H1 (cell line): ENCODE data around the gene SLMAP. TPM values are rescaled to one million over a fixed set of nuclear protein-coding genes. Genes with fewer than 3 reads are reported as not detected.

Source experiments
- CTCF ChIA-PET: fragments of 300-600 bp; sonication (Branson Sonifier 250); formaldehyde crosslinking; loops from one replicate; lab custom pipeline; 2021; ENCODE audit not compliant: partially characterized antibody; lab: Charles Lee
- POLR2A ChIA-PET: fragments of 300-600 bp; sonication (Branson Sonifier 250); formaldehyde crosslinking; loops from one replicate; lab custom pipeline; 2021; ENCODE audit warnings: inconsistent platforms; ENCODE audit not compliant: partially characterized antibody; lab: Charles Lee
- DNase-seq, 2 experiments: peaks; one replicate each; pipeline versions ENCODE4 v3.0.0 to v3.0.0-alpha.2; 2010 to 2022; ENCODE audit warnings: low spot score in 2 of 2, low read depth in 1 of 2, mixed read lengths in 1 of 2
- FAIRE-seq: peaks from 2 replicates; lab custom pipeline; 2011; peaks lifted over from hg19 to GRCh38; lab: Jason Lieb, UNC
- H2AFZ ChIP-seq: 2 replicates; pipeline ENCODE4 v1.8.1; 2012; ENCODE audit warnings: low read length, inconsistent platforms
- H2AK5ac ChIP-seq: 2 replicates; pipeline ENCODE4 v1.6.1; 2013; ENCODE audit warnings: low read depth, low read length
- H2BK120ac ChIP-seq: replicated peaks from 2 replicates; pipeline ENCODE3; 2013; ENCODE audit warnings: low read depth, low read length, inconsistent platforms
- H2BK12ac ChIP-seq: 2 replicates; pipeline ENCODE4 v1.6.1; 2013; ENCODE audit warnings: low read depth, low read length
- H2BK15ac ChIP-seq: 2 replicates; pipeline ENCODE4 v1.6.1; 2013; ENCODE audit warnings: low read length
- H2BK20ac ChIP-seq: 2 replicates; pipeline ENCODE4 v1.6.1; 2013; ENCODE audit warnings: low read length
- H2BK5ac ChIP-seq: 2 replicates; pipeline ENCODE4 v1.6.1; 2013; ENCODE audit warnings: low read depth, low read length
- H3K14ac ChIP-seq: 2 replicates; pipeline ENCODE4 v1.6.1; 2013; ENCODE audit warnings: inconsistent platforms; ENCODE audit not compliant: insufficient read length
- H3K18ac ChIP-seq: 2 replicates; pipeline ENCODE4 v1.6.1; 2013; ENCODE audit warnings: low read length; ENCODE audit errors: extremely low read depth
- H3K23ac ChIP-seq: 2 replicates; pipeline ENCODE4 v1.6.1; 2013; ENCODE audit warnings: inconsistent platforms; ENCODE audit not compliant: insufficient read length
- H3K23me2 ChIP-seq: 2 replicates; pipeline ENCODE4 v1.6.1; 2013; ENCODE audit warnings: low read depth, low read length
- H3K27ac ChIP-seq: 2 replicates; pipeline ENCODE4 v1.6.1; 2011; ENCODE audit warnings: low read depth, low read length, inconsistent platforms
- H3K27me3 ChIP-seq, 4 experiments: replicated peaks in 1 of 4; 1 replicate in 1 of 4; 2 replicates in 3 of 4; pipeline versions ENCODE4 v1.6.1 to v1.8.1; 2011 to 2013; ENCODE audit warnings: low read length in 3 of 4, mild to moderate bottlenecking in 3 of 4, inconsistent platforms in 2 of 4, mixed read lengths in 2 of 4, moderate library complexity in 1 of 4; ENCODE audit not compliant: control insufficient read depth in 3 of 4, insufficient read depth in 3 of 4; ENCODE audit errors: extremely low read depth in 1 of 4
- H3K36me3 ChIP-seq, 4 experiments: 2 replicates each; pipeline versions ENCODE4 v1.6.1 to v1.8.1; 2011 to 2013; ENCODE audit warnings: mild to moderate bottlenecking in 4 of 4, low read length in 3 of 4, moderate library complexity in 2 of 4, control low read depth in 1 of 4, inconsistent platforms in 1 of 4; ENCODE audit not compliant: insufficient read depth in 4 of 4, control insufficient read depth in 2 of 4
- H3K4ac ChIP-seq: replicated peaks from 2 replicates; pipeline ENCODE3; 2013; ENCODE audit warnings: low read length, low read depth, mixed read lengths, inconsistent platforms; ENCODE audit not compliant: insufficient read length
- H3K4me1 ChIP-seq, 4 experiments: replicated peaks in 1 of 4; 1 replicate in 1 of 4; 2 replicates in 3 of 4; pipeline versions ENCODE4 v1.6.1 to v1.8.1; 2011 to 2013; ENCODE audit warnings: low read length in 3 of 4, inconsistent platforms in 2 of 4, mixed read lengths in 1 of 4; ENCODE audit not compliant: insufficient read depth in 4 of 4, control insufficient read depth in 3 of 4
- H3K4me2 ChIP-seq, 2 experiments: 2 replicates each; pipeline versions ENCODE4 v1.6.1 to v1.8.1; 2011 to 2013; ENCODE audit warnings: low read depth in 2 of 2, low read length in 2 of 2, control low read depth in 1 of 2, inconsistent platforms in 1 of 2, mild to moderate bottlenecking in 1 of 2; ENCODE audit not compliant: insufficient read depth in 1 of 2
- H3K4me3 ChIP-seq, 4 experiments: fragments of 200-600, 300-600 bp in 1 of 4; sonication (generic), shearing (Covaris generic), sonication (Bioruptor Twin) in 1 of 4; 2 replicates each; pipeline versions ENCODE4 v1.5.1 to v1.8.1; 2011 to 2016; ENCODE audit warnings: low read length in 4 of 4, low read depth in 3 of 4, control low read depth in 2 of 4, inconsistent platforms in 2 of 4, mild to moderate bottlenecking in 2 of 4, mixed read lengths in 1 of 4, moderate library complexity in 1 of 4; ENCODE audit not compliant: insufficient read depth in 2 of 4; ENCODE audit errors: extremely low read depth in 1 of 4
- H3K56ac ChIP-seq: replicated peaks from 2 replicates; pipeline ENCODE3; 2013; ENCODE audit warnings: low read depth, mild to moderate bottlenecking, mixed read lengths, low read length, inconsistent platforms; ENCODE audit not compliant: insufficient read length
- H3K79me1 ChIP-seq: 2 replicates; pipeline ENCODE4 v1.6.1; 2013; ENCODE audit warnings: low read depth, low read length, control low read depth
- H3K79me2 ChIP-seq, 2 experiments: 2 replicates each; pipeline versions ENCODE4 v1.6.1 to v1.8.1; 2012 to 2013; ENCODE audit warnings: low read length in 2 of 2, mild to moderate bottlenecking in 2 of 2, inconsistent platforms in 1 of 2; ENCODE audit not compliant: insufficient read depth in 2 of 2, control insufficient read depth in 1 of 2
- H3K9ac ChIP-seq, 4 experiments: replicated peaks in 1 of 4; 1 replicate in 1 of 4; 2 replicates in 3 of 4; pipeline versions ENCODE4 v1.6.1 to v1.8.1; 2011 to 2013; ENCODE audit warnings: low read depth in 3 of 4, low read length in 3 of 4, control low read depth in 2 of 4, mild to moderate bottlenecking in 2 of 4, moderate library complexity in 2 of 4, inconsistent platforms in 1 of 4; ENCODE audit errors: extremely low read depth in 1 of 4
- H3K9me3 ChIP-seq, 2 experiments: 2 replicates each; pipeline versions ENCODE4 v1.6.1 to v1.8.1; 2012 to 2013; ENCODE audit warnings: mild to moderate bottlenecking in 2 of 2, moderate library complexity in 2 of 2, control low read depth in 1 of 2, inconsistent platforms in 1 of 2, low read depth in 1 of 2, low read length in 1 of 2, mixed read lengths in 1 of 2; ENCODE audit not compliant: insufficient read depth in 2 of 2
- H4K20me1 ChIP-seq, 2 experiments: replicated peaks in 1 of 2; 2 replicates each; pipeline versions ENCODE3 to v1.8.1; 2011 to 2013; ENCODE audit warnings: inconsistent platforms in 2 of 2, low read length in 2 of 2, mild to moderate bottlenecking in 1 of 2; ENCODE audit not compliant: insufficient read depth in 2 of 2, control insufficient read depth in 1 of 2
- H4K5ac ChIP-seq: 2 replicates; pipeline ENCODE4 v1.6.1; 2013; ENCODE audit warnings: low read length, low read depth, mixed read lengths, inconsistent platforms; ENCODE audit not compliant: insufficient read length
- H4K8ac ChIP-seq: 2 replicates; pipeline ENCODE4 v1.8.0; 2013; ENCODE audit warnings: mild to moderate bottlenecking, moderate library complexity, low read length, inconsistent platforms; ENCODE audit not compliant: insufficient read depth; ENCODE audit errors: extremely low read depth
- H4K91ac ChIP-seq: replicated peaks from 2 replicates; pipeline ENCODE3; 2013; ENCODE audit warnings: low read length, mixed read lengths, inconsistent platforms; ENCODE audit not compliant: insufficient read length
- ATF3 ChIP-seq: IDR thresholded peaks from 2 replicates; pipeline ENCODE4 v1.6.1; 2011; ENCODE audit warnings: low read depth, mild to moderate bottlenecking, low read length; ENCODE audit not compliant: insufficient read depth
- E2F6 ChIP-seq: IDR thresholded peaks from 2 replicates; pipeline ENCODE4 v1.6.1; 2012; ENCODE audit warnings: inconsistent platforms
- HDAC2 ChIP-seq, 2 experiments: fragments of 300-600 bp in 1 of 2; sonication (generic) in 1 of 2; IDR thresholded peaks; 2 replicates each; pipeline ENCODE4 v1.6.1; 2011 to 2012; ENCODE audit warnings: low read depth in 2 of 2, low read length in 2 of 2, mild to moderate bottlenecking in 2 of 2, moderate library complexity in 2 of 2, borderline replicate concordance in 1 of 2, inconsistent platforms in 1 of 2
- HDAC6 ChIP-seq: IDR thresholded peaks from one replicate; pipeline ENCODE4 v1.7.1; 2012; ENCODE audit warnings: low read depth, mild to moderate bottlenecking, inconsistent platforms, low read length, moderate library complexity
- JUN ChIP-seq: IDR thresholded peaks from 2 replicates; pipeline ENCODE4 v1.6.1; 2011; ENCODE audit warnings: low read depth, mild to moderate bottlenecking, improper control_type of control experiment, low read length
- PHF8 ChIP-seq: fragments of 200-600 bp; sonication (generic); conservative IDR thresholded peaks from 2 replicates; pipeline ENCODE4 v1.7.1; 2012; ENCODE audit warnings: low read depth, mild to moderate bottlenecking, inconsistent platforms, low read length, moderate library complexity
- POU5F1 ChIP-seq: IDR thresholded peaks from 2 replicates; pipeline ENCODE4 v1.6.1; 2011; ENCODE audit warnings: low read depth, mild to moderate bottlenecking, low read length, moderate library complexity
- RNF2 ChIP-seq: fragments of 200-900, 300-1000 bp; sonication (generic); IDR thresholded peaks from 2 replicates; pipeline ENCODE4 v1.7.1; 2016; ENCODE audit warnings: borderline replicate concordance, low read depth, mild to moderate bottlenecking, antibody characterized with exemption, low read length; ENCODE audit not compliant: poor library complexity, severe bottlenecking; ENCODE audit errors: missing control alignments
- SIX5 ChIP-seq: IDR thresholded peaks from 2 replicates; pipeline ENCODE4 v1.6.1; 2011; ENCODE audit warnings: mild to moderate bottlenecking, low read depth, low read length
- TEAD4 ChIP-seq: IDR thresholded peaks from 2 replicates; pipeline ENCODE4 v1.6.1; 2012; ENCODE audit warnings: low read depth, low read length, inconsistent platforms, mixed read lengths
- USF2 ChIP-seq: IDR thresholded peaks from 2 replicates; pipeline ENCODE4 v1.6.1; 2011; ENCODE audit warnings: low read length, improper control_type of control experiment
- polyA plus RNA-seq, 7 experiments: library from polyadenylated mRNA; depleted of rRNA in 3 of 7; stranded (reverse) in 5 of 7; unstranded in 2 of 7; fragments of >200 nt in 5 of 7; fragments of 200-250 nt in 2 of 7; gene quantifications; 1 replicate in 5 of 7; 2 replicates in 1 of 7; 4 replicates in 1 of 7; pipeline versions ENCODE4 v1.2.1 to v1.2.3, GENCODE V29; 2011 to 2013; ENCODE audit warnings: missing spikeins in 2 of 7, mixed read lengths in 2 of 7
- total RNA-seq: library from RNA; stranded (reverse); fragmentation: NEBNext Ultra II Directional; extraction: Animal tissue kit (Norgen Biotek cat#: 25700); gene quantifications from 2 replicates; pipeline ENCODE4 v1.2.1, GENCODE V29; 2021

The SLMAP gene
- total and polyA plus RNA-seq, 2 of the 8 experiments (the other 6 are each of a cell fraction or from before 2014, with no cell fraction given) = 13.6 to 70.4 TPM

- H2AK5ac ChIP-seq = no peak overlapping the region
- no peak overlapping the region for H3K27ac ChIP-seq
- H3K9ac ChIP-seq = no peak overlapping the region
- H3K9me3 ChIP-seq = no peaks in the 10 kb centered on the region
- H2BK20ac ChIP-seq = no peak overlapping the region
- no peak overlapping the region for H4K8ac ChIP-seq
- POLR2A ChIA-PET = no interaction called here
- no peak overlapping the region for H3K23ac ChIP-seq
- H3K4me3 ChIP-seq = no peak overlapping the region
- H4K5ac ChIP-seq = no peak overlapping the region
- H2BK120ac ChIP-seq = no peak overlapping the region
- H3K23me2 ChIP-seq = peaks cover 10% of the 10 kb centered on the region
- H3K18ac ChIP-seq = no peak overlapping the region
- H3K4me2 ChIP-seq = no peak overlapping the region
- H4K20me1 ChIP-seq = peaks cover 9% of the 10 kb centered on the region in 2 experiments
- no peak overlapping the region for H4K91ac ChIP-seq
- H2BK5ac ChIP-seq = no peak overlapping the region
- FAIRE-seq (no peak), DNase-seq (no peak)
- H3K4me1 ChIP-seq = peaks cover 0 to 2% (median 0%) of the 10 kb centered on the region in 4 experiments; a peak in 2 of 7 replicates
- CTCF ChIA-PET = interaction anchor here (2.2 kb wide), 1 partner anchor 10 kb away, joined by 5 read pairs; no protein-coding TSS in a partner anchor
- H2BK15ac ChIP-seq = no peak overlapping the region
- peaks cover 3 to 12% of the 10 kb centered on the region in 2 experiments for H3K79me2 ChIP-seq
- H2AFZ ChIP-seq = no peak overlapping the region
- H2BK12ac ChIP-seq = no peak overlapping the region
- H3K79me1 ChIP-seq = no peaks in the 10 kb centered on the region
- no peaks in the 10 kb centered on the region; a peak in 1 of 8 replicates for H3K36me3 ChIP-seq
- no peak overlapping the region for H3K4ac ChIP-seq
- H3K27me3 ChIP-seq = no peaks in the 10 kb centered on the region
- H3K56ac ChIP-seq = no peak overlapping the region
- H3K14ac ChIP-seq = no peak overlapping the region
- TF ChIP-seq RNF2 (no peak), TEAD4 (no peak), ATF3 (no peak), JUN (no peak), PHF8 (no peak), HDAC2 (IDR thresholded peaks at IDR 0.05; ENCODE audit: borderline replicate concordance in 1 of 2, low read depth in 2 of 2, low read length in 2 of 2) (no peak), E2F6 (no peak), HDAC6 (no peak), POU5F1 (no peak), USF2 (no peak), SIX5 (no peak)
Measured at GRCh38 chr3:57753016-57753415, 3.1 kb upstream of the SLMAP start.
